Endothelial cell of umbilical vein (primary cell): ENCODE results near the gene ANKS6. TPM values are rescaled to one million over a fixed set of nuclear protein-coding genes. Genes with fewer than 3 reads are reported as not detected.

Experiments
- BruUV-seq: library from RNA; stranded (reverse); fragments of 400-500 nt; replicated peaks from 2 replicates; lab custom pipeline; 2021; lab: Mats Ljungman, UMichigan
- CTCF ChIA-PET: fragments of 300-600, 350-600 bp; sonication (Branson Sonifier 250); formaldehyde crosslinking; loops from one replicate; lab custom pipeline; 2021; ENCODE audit warnings: antibody characterized with exemption, inconsistent platforms; lab: Charles Lee
- POLR2A ChIA-PET: fragments of 300-600, 350-600 bp; sonication (Branson Sonifier 250); formaldehyde crosslinking; loops from one replicate; lab custom pipeline; 2021; ENCODE audit warnings: antibody characterized with exemption, inconsistent platforms; lab: Charles Lee
- DNase-seq: peaks from one replicate; pipeline ENCODE4 v3.0.0-alpha.2; 2011; ENCODE audit warnings: low read depth, low spot score
- FAIRE-seq: peaks from 2 replicates; lab custom pipeline; 2011; peaks lifted over from hg19 to GRCh38; lab: Jason Lieb, UNC
- H2AFZ ChIP-seq: 2 replicates; pipeline ENCODE4 v1.6.0; 2012; ENCODE audit warnings: low read depth, low read length, control low read depth, inconsistent platforms
- H3K27ac ChIP-seq: 2 replicates; pipeline ENCODE4 v1.5.1; 2011; ENCODE audit warnings: low read depth, mild to moderate bottlenecking, control low read depth, low read length, moderate library complexity; ENCODE audit not compliant: insufficient read depth
- H3K27me3 ChIP-seq, 2 experiments: 2 replicates each; pipeline versions ENCODE4 v1.6.0 to v1.6.1; 2011; ENCODE audit warnings: low read length in 2 of 2, mixed read lengths in 1 of 2; ENCODE audit not compliant: control insufficient read depth in 2 of 2, insufficient read depth in 2 of 2
- H3K36me3 ChIP-seq, 2 experiments: 2 replicates in 1 of 2; 3 replicates in 1 of 2; pipeline ENCODE4 v1.5.1; 2011; ENCODE audit warnings: low read length in 2 of 2, mild to moderate bottlenecking in 1 of 2, moderate library complexity in 1 of 2; ENCODE audit not compliant: control insufficient read depth in 2 of 2, insufficient read depth in 2 of 2; ENCODE audit errors: extremely low read depth in 1 of 2
- H3K4me1 ChIP-seq: 3 replicates; pipeline ENCODE4 v1.5.1; 2011; ENCODE audit warnings: mild to moderate bottlenecking, low read length; ENCODE audit not compliant: control insufficient read depth, insufficient read depth; ENCODE audit errors: extremely low read depth
- H3K4me2 ChIP-seq: 2 replicates; pipeline ENCODE4 v1.6.1; 2011; ENCODE audit warnings: low read length, control low read depth, mixed read lengths; ENCODE audit not compliant: insufficient read depth
- H3K4me3 ChIP-seq, 3 experiments: fragments of 200-600 bp in 1 of 3; sonication (generic), shearing (Covaris generic) in 1 of 3; replicated peaks in 1 of 3; 2 replicates each; pipeline ENCODE4 v1.5.1; 2011 to 2016; ENCODE audit warnings: control low read depth in 3 of 3, low read length in 3 of 3, mild to moderate bottlenecking in 2 of 3, inconsistent platforms in 1 of 3, low read depth in 1 of 3, moderate library complexity in 1 of 3; ENCODE audit not compliant: insufficient read depth in 1 of 3
- H3K79me2 ChIP-seq: 2 replicates; pipeline ENCODE4 v1.6.0; 2012; ENCODE audit warnings: low read length, inconsistent platforms; ENCODE audit not compliant: control insufficient read depth, insufficient read depth
- H3K9ac ChIP-seq: replicated peaks from 2 replicates; pipeline ENCODE3; 2011; ENCODE audit warnings: low read length, control low read depth; ENCODE audit not compliant: insufficient read depth; ENCODE audit errors: extremely low read depth
- H3K9me1 ChIP-seq: replicated peaks from 3 replicates; pipeline ENCODE4 v1.6.0; 2011; ENCODE audit warnings: mild to moderate bottlenecking, low read length; ENCODE audit not compliant: control insufficient read depth, insufficient read depth; ENCODE audit errors: extremely low read depth
- H3K9me3 ChIP-seq: replicated peaks from 2 replicates; pipeline ENCODE4 v1.5.1; 2012; ENCODE audit warnings: low read length, inconsistent platforms; ENCODE audit not compliant: control insufficient read depth, insufficient read depth
- H4K20me1 ChIP-seq: replicated peaks from 2 replicates; pipeline ENCODE3; 2011; ENCODE audit warnings: mild to moderate bottlenecking, low read length; ENCODE audit not compliant: control insufficient read depth, insufficient read depth; ENCODE audit errors: extremely low read depth
- EZH2 ChIP-seq: IDR thresholded peaks from 2 replicates; pipeline ENCODE4 v1.6.1; 2012; ENCODE audit warnings: borderline replicate concordance, low read depth, mild to moderate bottlenecking, moderate library complexity, low read length, inconsistent platforms; ENCODE audit not compliant: severe bottlenecking
- FOS ChIP-seq: IDR thresholded peaks from 2 replicates; pipeline ENCODE4 v1.6.1; 2011; ENCODE audit warnings: mild to moderate bottlenecking, low read length, moderate library complexity, borderline replicate concordance; ENCODE audit not compliant: insufficient read depth
- GATA2 ChIP-seq: IDR thresholded peaks from 2 replicates; pipeline ENCODE4 v1.7.0; 2011; ENCODE audit warnings: low read depth, mild to moderate bottlenecking, moderate library complexity, mixed read lengths, low read length; ENCODE audit not compliant: insufficient read length, insufficient read depth
- JUN ChIP-seq: IDR thresholded peaks from 2 replicates; pipeline ENCODE4 v1.6.1; 2011; ENCODE audit warnings: borderline replicate concordance, low read depth; ENCODE audit not compliant: insufficient read length, insufficient read depth
- MYC ChIP-seq: IDR thresholded peaks from one replicate; pipeline ENCODE4 v1.6.1; 2011; ENCODE audit warnings: mild to moderate bottlenecking, low read depth, low read length
- POLR2A ChIP-seq: IDR thresholded peaks from 2 replicates; pipeline ENCODE4 v1.6.1; 2012; ENCODE audit warnings: low read depth, mild to moderate bottlenecking, control low read depth, low read length
- POLR2AphosphoS5 ChIP-seq: IDR thresholded peaks from 2 replicates; pipeline ENCODE4 v1.6.1; 2012; ENCODE audit warnings: low read depth, mild to moderate bottlenecking, control low read depth, low read length, moderate library complexity; ENCODE audit not compliant: insufficient read depth
- dilution Hi-C: fragments of 300-500 bp; cut with MboI; formaldehyde crosslinking; loops from one replicate; pipeline ENCODE4 v1.15.0; 2019; ENCODE audit warnings: low sequenced_read_pairs; ENCODE audit not compliant: extremely low pct_ligation_motif_present
- intact Hi-C: fragments of 100-400 bp; cut with micrococcal nuclease; formaldehyde crosslinking; loops from one replicate; pipeline ENCODE4 v1.10.0; 2022
- polyA plus RNA-seq, 4 experiments: library from polyadenylated mRNA; depleted of rRNA in 3 of 4; stranded (reverse) in 3 of 4; unstranded in 1 of 4; fragments of >200 nt; gene quantifications; 2 replicates each; pipeline versions ENCODE4 v1.2.1 to v1.2.3, GENCODE V29; 2011 to 2012; ENCODE audit warnings: missing spikeins in 1 of 4
- total RNA-seq: library from RNA; stranded (reverse); gene quantifications from 2 replicates; pipeline ENCODE4 v1.2.3, GENCODE V29; 2021
- TF ChIP-seq, protein P1 (sequence below): IDR thresholded peaks from 2 replicates; pipeline ENCODE4 v1.6.1; 2011; ENCODE audit not compliant: insufficient read depth, insufficient read length
- TF ChIP-seq, protein P2 (sequence below), 2 donors: IDR thresholded peaks; 1 replicate in 1 of 2; 2 replicates in 1 of 2; pipeline ENCODE4 v1.5.1; 2011; ENCODE audit warnings: low read length in 2 of 2, mild to moderate bottlenecking in 2 of 2, moderate library complexity in 2 of 2, control low read depth in 1 of 2, inconsistent platforms in 1 of 2, low read depth in 1 of 2; ENCODE audit not compliant: insufficient read depth in 1 of 2; ENCODE audit errors: extremely low read depth in 1 of 2

The ANKS6 gene
- total and polyA plus RNA-seq, 2 donors (not counting 3 experiments of a cell fraction or from before 2014, with no cell fraction given) = 15.5 to 18.6 TPM

DNA sequence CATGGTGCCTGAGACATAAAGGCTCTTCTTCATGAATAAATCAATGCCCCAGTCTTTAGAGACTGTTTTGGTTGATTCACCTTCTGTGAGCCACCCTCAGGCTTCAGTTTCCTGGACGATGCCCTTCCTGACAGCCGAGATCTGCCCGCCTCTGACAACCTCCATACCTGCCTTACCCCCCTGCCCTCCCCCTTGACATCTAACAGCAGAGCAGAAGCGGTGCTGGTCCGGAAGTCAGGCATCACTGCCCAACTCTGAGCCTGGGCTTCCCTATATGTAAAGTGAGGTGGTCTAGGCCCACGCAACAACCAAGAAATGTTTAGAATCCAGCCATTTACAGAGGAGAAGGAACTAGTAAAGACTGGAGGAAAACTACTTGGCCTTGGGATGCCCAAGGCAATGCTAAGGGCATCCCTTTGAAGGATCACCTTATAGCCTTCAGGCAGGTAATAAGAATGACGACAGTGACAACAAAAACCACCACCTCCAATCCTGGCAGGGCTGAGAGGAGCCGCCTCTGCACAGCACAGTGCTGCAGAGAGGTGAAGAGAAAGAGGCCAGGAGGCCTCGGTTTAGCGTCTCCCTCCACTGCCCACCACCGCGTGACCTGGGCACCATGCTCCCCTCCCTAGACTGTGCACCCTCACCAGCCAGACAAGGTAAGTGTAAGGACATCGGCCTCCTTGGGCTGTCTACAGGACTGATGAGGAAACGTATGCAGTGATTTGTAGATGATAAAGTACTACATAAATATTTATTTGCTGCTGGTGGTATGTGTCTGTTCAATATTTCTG, 52.3 kb downstream of the ANKS6 start:
- FAIRE-seq = no peak
- no peaks in the 10 kb centered on the region for H3K9me1 ChIP-seq
- no TSS peak for BruUV-seq
- H3K79me2 ChIP-seq = no peaks in the 10 kb centered on the region
- H3K4me3 ChIP-seq = no peak overlapping the region
- no peak for DNase-seq
- H3K9ac ChIP-seq = no peak overlapping the region
- no peaks in the 10 kb centered on the region for H3K9me3 ChIP-seq
- H2AFZ ChIP-seq = no peak overlapping the region
- H3K27me3 ChIP-seq = no peaks in the 10 kb centered on the region
- no peaks in the 10 kb centered on the region for H4K20me1 ChIP-seq
- TF ChIP-seq, protein P1, sequence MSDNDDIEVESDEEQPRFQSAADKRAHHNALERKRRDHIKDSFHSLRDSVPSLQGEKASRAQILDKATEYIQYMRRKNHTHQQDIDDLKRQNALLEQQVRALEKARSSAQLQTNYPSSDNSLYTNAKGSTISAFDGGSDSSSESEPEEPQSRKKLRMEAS = no peak
- TF ChIP-seq, protein P2, sequence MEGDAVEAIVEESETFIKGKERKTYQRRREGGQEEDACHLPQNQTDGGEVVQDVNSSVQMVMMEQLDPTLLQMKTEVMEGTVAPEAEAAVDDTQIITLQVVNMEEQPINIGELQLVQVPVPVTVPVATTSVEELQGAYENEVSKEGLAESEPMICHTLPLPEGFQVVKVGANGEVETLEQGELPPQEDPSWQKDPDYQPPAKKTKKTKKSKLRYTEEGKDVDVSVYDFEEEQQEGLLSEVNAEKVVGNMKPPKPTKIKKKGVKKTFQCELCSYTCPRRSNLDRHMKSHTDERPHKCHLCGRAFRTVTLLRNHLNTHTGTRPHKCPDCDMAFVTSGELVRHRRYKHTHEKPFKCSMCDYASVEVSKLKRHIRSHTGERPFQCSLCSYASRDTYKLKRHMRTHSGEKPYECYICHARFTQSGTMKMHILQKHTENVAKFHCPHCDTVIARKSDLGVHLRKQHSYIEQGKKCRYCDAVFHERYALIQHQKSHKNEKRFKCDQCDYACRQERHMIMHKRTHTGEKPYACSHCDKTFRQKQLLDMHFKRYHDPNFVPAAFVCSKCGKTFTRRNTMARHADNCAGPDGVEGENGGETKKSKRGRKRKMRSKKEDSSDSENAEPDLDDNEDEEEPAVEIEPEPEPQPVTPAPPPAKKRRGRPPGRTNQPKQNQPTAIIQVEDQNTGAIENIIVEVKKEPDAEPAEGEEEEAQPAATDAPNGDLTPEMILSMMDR (IDR thresholded peaks at IDR 0.05; ENCODE audit: extremely low read depth in 1 of 2, insufficient read depth in 1 of 2, low read depth in 1 of 2, low read length in 2 of 2) = no peak
- ChIA-PET POLR2A (no interaction called here), CTCF (no interaction called here)
- H3K4me1 ChIP-seq = no peaks in the 10 kb centered on the region
- dilution Hi-C loops = no loop called here
- no peak overlapping the region for H3K27ac ChIP-seq
- no peak overlapping the region for H3K4me2 ChIP-seq
- H3K36me3 ChIP-seq = peaks cover 4% of the 10 kb centered on the region in 2 experiments
- intact Hi-C loops = loop anchor here (2.0 kb wide), 1 partner anchor 29 kb away; no protein-coding TSS in a partner anchor

DNA sequence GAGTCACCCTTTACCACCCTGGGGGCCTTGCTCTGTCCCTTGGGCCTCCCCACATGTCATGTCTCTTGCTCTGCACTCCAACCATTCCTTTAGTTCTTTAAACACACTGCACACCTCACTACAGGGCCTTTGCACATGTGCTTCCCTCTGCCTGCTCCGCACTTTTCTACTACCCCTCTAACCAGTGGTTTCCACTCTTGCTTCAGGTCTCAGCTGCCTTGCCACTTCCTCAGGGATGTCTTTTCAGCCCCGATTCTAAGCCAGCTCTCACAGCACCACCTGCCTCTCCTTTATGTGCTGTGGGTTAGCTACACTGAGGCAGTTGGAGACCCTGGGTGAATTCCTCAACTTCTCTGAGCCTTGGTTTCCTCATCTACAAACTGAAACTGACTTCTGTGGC, 53.0 kb downstream of the ANKS6 start:
- H3K79me2 ChIP-seq = no peaks in the 10 kb centered on the region
- H3K27ac ChIP-seq = no peak overlapping the region
- no peaks in the 10 kb centered on the region for H3K9me3 ChIP-seq
- H3K36me3 ChIP-seq = peaks cover 4% of the 10 kb centered on the region in 2 experiments
- ChIA-PET CTCF (no interaction called here), POLR2A (no interaction called here)
- H3K27me3 ChIP-seq = no peaks in the 10 kb centered on the region
- no peak for TF ChIP-seq POLR2AphosphoS5
- TF ChIP-seq JUN = no peak
- TF ChIP-seq, protein P1 = no peak
- TF ChIP-seq EZH2 = no peak
- TF ChIP-seq FOS = no peak
- TF ChIP-seq, protein P2 (IDR thresholded peaks at IDR 0.05; ENCODE audit: extremely low read depth in 1 of 2, insufficient read depth in 1 of 2, low read depth in 1 of 2, low read length in 2 of 2) = no peak
- TF ChIP-seq MYC = no peak
- no peak for TF ChIP-seq POLR2A
- TF ChIP-seq GATA2 = no peak
- no TSS peak for BruUV-seq
- no peaks in the 10 kb centered on the region for H3K4me1 ChIP-seq
- H3K9ac ChIP-seq = no peak overlapping the region
- no peak overlapping the region for H3K4me2 ChIP-seq
- intact Hi-C loops = no loop called here
- no peak overlapping the region for H3K4me3 ChIP-seq
- dilution Hi-C loops = no loop called here
- no peak for FAIRE-seq
- no peaks in the 10 kb centered on the region for H4K20me1 ChIP-seq
- H2AFZ ChIP-seq = no peak overlapping the region
- no peaks in the 10 kb centered on the region for H3K9me1 ChIP-seq
- no peak for DNase-seq
